Ovary (tissue), 9 donors: ENCODE data around the gene NKX2-4. TPM values are rescaled to one million over a fixed set of nuclear protein-coding genes. Genes with fewer than 3 reads are reported as not detected.

Experiments used
- DNase-seq, 5 donors: peaks; one replicate each; pipeline ENCODE4 v3.0.0-alpha.2; 2019 to 2020
- H3K27ac ChIP-seq, 2 donors: fragments of 200-600 bp; one replicate each; pipeline versions ENCODE4 v1.5.1 to v1.8.0; 2019 to 2022
- H3K27me3 ChIP-seq: fragments of 200-600 bp; one replicate; pipeline ENCODE4 v1.8.0; 2022
- H3K36me3 ChIP-seq: fragments of 200-600 bp; sonication (generic); one replicate; pipeline ENCODE4 v1.5.1; 2019
- H3K4me1 ChIP-seq: one replicate; pipeline ENCODE4 v1.8.1; 2013; ENCODE audit warnings: mild to moderate bottlenecking, moderate library complexity; ENCODE audit not compliant: insufficient read depth
- H3K4me3 ChIP-seq: fragments of 200-600 bp; sonication (generic); one replicate; pipeline ENCODE4 v1.5.1; 2017
- H3K9me3 ChIP-seq, 2 donors: fragments of 200-600 bp in 1 of 2; sonication (generic) in 1 of 2; one replicate each; pipeline versions ENCODE4 v1.5.1 to v1.8.1; 2013 to 2019; ENCODE audit warnings: mild to moderate bottlenecking in 1 of 2, moderate library complexity in 1 of 2
- EP300 ChIP-seq: sonication (generic); formaldehyde crosslinking; IDR thresholded peaks from one replicate; pipeline ENCODE4 v1.6.1; 2017; ENCODE audit warnings: antibody characterized with exemption
- POLR2A ChIP-seq: fragments of 450-650 bp; IDR thresholded peaks from one replicate; pipeline ENCODE4 v1.6.1; 2017; ENCODE audit warnings: antibody characterized with exemption, mild to moderate bottlenecking, moderate library complexity
- WGBS, 3 donors: extraction: QIAGEN DNeasy Blood & Tissue Kit in 1 of 3; methylation state at CpG; one replicate each; pipeline versions ENCODE4 v1.1.5 to v1.1.7; 2013 to 2017; 5-methylcytosine and 5-hydroxymethylcytosine counted together
- intact Hi-C, 4 donors: fragments of 100-400 bp; cut with DNase I; formaldehyde crosslinking; loops; one replicate each; pipeline versions ENCODE4 v1.11.0 to v1.15.1; 2022 to 2023
- polyA plus RNA-seq, 2 donors: library from polyadenylated mRNA; stranded (reverse); fragments of 200-250 nt in 1 of 2; fragments of 350-450 nt in 1 of 2; fragmentation: Illumina TruSeq in 1 of 2; extraction: RNeasy Lipid Tissue Mini Kit (QIAGEN cat#74804) in 1 of 2; gene quantifications; one replicate each; pipeline ENCODE4 v1.2.3, GENCODE V29; 2013 to 2014
- total RNA-seq, 7 donors: library from RNA; depleted of rRNA in 2 of 7; stranded (reverse); fragments of >200 nt in 2 of 7; fragmentation: NEBNext Ultra II Directional in 3 of 7; extraction: Animal tissue kit (Norgen Biotek cat#: 25700) in 3 of 7; gene quantifications; one replicate each; pipeline versions ENCODE4 v1.1.0 to v1.2.4, GENCODE V29; 2016 to 2023
- TF ChIP-seq, protein P1 (sequence below), 3 donors: fragments of 450-650 bp in 2 of 3; fragments of 200-600 bp in 1 of 3; IDR thresholded peaks; one replicate each; pipeline versions ENCODE4 v1.5.1 to v1.8.0; 2016 to 2022; ENCODE audit warnings: antibody characterized with exemption in 3 of 3, mild to moderate bottlenecking in 1 of 3
- donor health status: DM: no; HTN: no; CAD: no; lungs with moderate emphysema.
- donor health status: DM: no; HTN: no; CAD: no.
- donor health status: Bipolar disorder and iron deficiency.
- donor health status: DM: yes; HTN: yes; CAD: no.
- donor health status: DM: no; HTN: no; CAD: no.
- donor health status: DM: yes; HTN: yes; CAD: no.

Gene NKX2-4
- total and polyA plus RNA-seq, 9 donors = not detected

DNA sequence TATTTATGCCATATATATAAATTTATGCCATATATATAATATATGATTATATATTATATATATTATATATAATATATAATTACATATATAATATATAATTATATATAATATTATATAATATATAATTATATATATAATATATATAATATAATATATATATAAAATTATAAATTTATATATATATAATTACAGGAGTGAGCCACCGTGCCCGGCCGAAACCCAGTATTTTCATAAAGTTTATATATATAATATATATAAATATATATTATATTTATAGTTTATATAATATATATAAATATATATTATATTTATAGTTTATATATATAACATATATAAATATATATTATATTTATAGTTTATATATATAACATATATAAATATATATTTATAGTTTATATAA is 31.6 kb downstream of the NKX2-4 start:
- Histone ChIP-seq H3K27ac (no peak overlapping the region), H3K36me3 (no peaks in the 10 kb centered on the region), H3K27me3 (no peaks in the 10 kb centered on the region), H3K4me3 (no peak overlapping the region), H3K4me1 (no peaks in the 10 kb centered on the region), H3K9me3 (no peaks in the 10 kb centered on the region)
- 97 to 99% (median 99%) methylated on average over 3 of the region's 3 CpGs for WGBS, 3 donors
- TF ChIP-seq, protein P1, sequence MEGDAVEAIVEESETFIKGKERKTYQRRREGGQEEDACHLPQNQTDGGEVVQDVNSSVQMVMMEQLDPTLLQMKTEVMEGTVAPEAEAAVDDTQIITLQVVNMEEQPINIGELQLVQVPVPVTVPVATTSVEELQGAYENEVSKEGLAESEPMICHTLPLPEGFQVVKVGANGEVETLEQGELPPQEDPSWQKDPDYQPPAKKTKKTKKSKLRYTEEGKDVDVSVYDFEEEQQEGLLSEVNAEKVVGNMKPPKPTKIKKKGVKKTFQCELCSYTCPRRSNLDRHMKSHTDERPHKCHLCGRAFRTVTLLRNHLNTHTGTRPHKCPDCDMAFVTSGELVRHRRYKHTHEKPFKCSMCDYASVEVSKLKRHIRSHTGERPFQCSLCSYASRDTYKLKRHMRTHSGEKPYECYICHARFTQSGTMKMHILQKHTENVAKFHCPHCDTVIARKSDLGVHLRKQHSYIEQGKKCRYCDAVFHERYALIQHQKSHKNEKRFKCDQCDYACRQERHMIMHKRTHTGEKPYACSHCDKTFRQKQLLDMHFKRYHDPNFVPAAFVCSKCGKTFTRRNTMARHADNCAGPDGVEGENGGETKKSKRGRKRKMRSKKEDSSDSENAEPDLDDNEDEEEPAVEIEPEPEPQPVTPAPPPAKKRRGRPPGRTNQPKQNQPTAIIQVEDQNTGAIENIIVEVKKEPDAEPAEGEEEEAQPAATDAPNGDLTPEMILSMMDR (IDR thresholded peaks at IDR 0.05) = no peak
- TF ChIP-seq POLR2A (no peak), EP300 (no peak)
- DNase-seq = no peak
- intact Hi-C loops = no loop called here

DNA sequence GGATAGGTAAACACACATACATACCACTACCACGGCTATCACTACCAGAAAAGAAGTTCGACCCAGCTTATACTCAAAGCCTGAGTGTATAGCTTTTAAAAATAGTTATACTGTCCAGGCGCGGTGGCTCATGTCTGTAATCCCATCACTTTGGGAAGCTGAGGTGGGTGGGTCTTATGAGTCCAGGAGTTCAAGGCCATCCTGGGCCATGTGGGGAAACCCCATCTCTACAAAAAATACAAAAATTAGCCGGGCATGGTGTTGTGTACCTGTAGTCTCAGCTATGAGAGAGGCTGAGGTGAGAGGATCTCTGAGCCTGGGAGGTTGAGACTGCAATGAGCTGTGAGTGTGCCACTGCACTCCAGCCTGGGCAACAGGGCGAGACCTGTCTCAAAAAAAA is 32.9 kb downstream of the NKX2-4 start:
- Histone ChIP-seq H3K4me3 (no peak overlapping the region), H3K27me3 (no peaks in the 10 kb centered on the region), H3K36me3 (no peaks in the 10 kb centered on the region), H3K4me1 (no peaks in the 10 kb centered on the region), H3K27ac (no peak overlapping the region), H3K9me3 (no peaks in the 10 kb centered on the region)
- no peak for DNase-seq
- TF ChIP-seq POLR2A (no peak), EP300 (no peak)
- TF ChIP-seq, protein P1 (IDR thresholded peaks at IDR 0.05) = no peak
- intact Hi-C loops = no loop called here
- WGBS, 3 donors = 85 to 93% (median 86%) methylated on average over 6 of the region's 6 CpGs

DNA sequence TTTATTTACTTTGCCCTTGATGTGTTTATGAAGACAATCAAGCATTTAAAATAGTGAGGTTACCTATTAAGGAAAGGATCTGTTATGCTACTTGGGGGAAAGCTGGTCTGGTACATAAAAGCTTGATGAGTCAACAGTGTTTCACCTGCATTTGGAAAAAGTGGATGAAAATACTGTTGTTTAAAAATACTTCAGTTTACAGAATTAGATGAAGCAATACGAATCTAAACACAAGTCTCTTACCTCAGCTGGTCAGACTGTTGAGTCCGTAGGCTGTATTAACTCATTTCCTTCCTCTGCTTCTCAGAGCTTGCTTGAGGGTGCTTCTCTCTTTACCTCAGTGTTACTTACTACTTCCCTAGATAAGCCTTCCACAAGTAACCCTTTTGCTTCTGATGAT is 36.1 kb downstream of the NKX2-4 start:
- WGBS, 3 donors = 60 to 80% (median 74%) methylated on average over 2 of the region's 2 CpGs
- H3K36me3 ChIP-seq = no peaks in the 10 kb centered on the region
- no peak for DNase-seq
- no peak for TF ChIP-seq EP300
- TF ChIP-seq POLR2A = no peak
- TF ChIP-seq, protein P1 (IDR thresholded peaks at IDR 0.05) = no peak
- H3K27ac ChIP-seq = no peak overlapping the region
- no peaks in the 10 kb centered on the region for H3K27me3 ChIP-seq
- H3K4me3 ChIP-seq = no peak overlapping the region
- intact Hi-C loops = no loop called here
- H3K9me3 ChIP-seq = no peaks in the 10 kb centered on the region
- H3K4me1 ChIP-seq = no peaks in the 10 kb centered on the region

DNA sequence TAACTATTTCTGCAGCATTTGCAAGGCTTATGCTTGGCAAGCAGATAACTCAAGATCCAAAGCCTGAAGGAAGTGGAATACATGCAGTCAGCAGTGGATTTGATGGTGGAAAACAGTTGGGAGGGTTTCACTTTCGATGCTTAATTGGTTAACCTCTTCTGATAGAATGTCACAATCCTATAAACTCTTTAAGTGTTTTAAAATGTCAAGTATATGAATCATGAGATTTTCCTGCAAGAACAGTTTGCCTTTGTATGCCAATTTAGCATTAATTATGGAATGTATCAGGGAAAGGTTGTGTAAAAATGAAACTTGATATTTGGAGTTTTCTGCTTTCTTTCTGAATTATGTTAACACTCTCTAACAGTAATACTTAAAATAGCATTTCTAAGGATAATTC is 36.6 kb downstream of the NKX2-4 start:
- Histone ChIP-seq H3K36me3 (no peaks in the 10 kb centered on the region), H3K27me3 (no peaks in the 10 kb centered on the region), H3K27ac (no peak overlapping the region), H3K4me3 (no peak overlapping the region), H3K9me3 (no peaks in the 10 kb centered on the region), H3K4me1 (no peaks in the 10 kb centered on the region)
- TF ChIP-seq EP300 (no peak), POLR2A (no peak)
- TF ChIP-seq, protein P1 (IDR thresholded peaks at IDR 0.05) = no peak
- intact Hi-C loops = no loop called here
- DNase-seq = no peak
- WGBS, 3 donors = 86 to 92% (median 91%) methylated on average over 1 of the region's 1 CpG

DNA sequence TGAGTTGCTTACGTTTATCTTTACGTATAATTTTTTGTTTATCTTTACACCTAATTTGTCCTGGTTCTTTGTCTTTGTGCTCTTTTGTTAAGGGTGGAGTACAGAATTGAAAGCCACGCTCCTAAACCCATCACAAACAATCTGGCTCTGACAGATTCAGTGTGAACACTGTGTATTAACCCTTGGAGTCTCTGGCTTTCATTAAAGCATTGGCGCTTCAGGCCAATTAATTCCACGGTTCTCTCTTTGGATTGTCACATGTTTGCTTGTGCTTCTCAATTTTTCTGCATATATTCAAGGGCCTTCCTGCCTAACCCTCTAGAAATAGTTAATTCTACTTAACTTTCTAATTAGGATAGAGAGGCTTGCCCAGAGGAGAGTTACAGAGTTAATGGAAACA is 38.6 kb downstream of the NKX2-4 start:
- 94 to 96% (median 96%) methylated on average over 5 of the region's 5 CpGs for WGBS, 3 donors
- Histone ChIP-seq H3K27me3 (no peaks in the 10 kb centered on the region), H3K36me3 (no peaks in the 10 kb centered on the region), H3K9me3 (no peaks in the 10 kb centered on the region), H3K4me1 (no peaks in the 10 kb centered on the region), H3K4me3 (no peak overlapping the region), H3K27ac (no peak overlapping the region)
- intact Hi-C loops = no loop called here
- DNase-seq = no peak
- TF ChIP-seq POLR2A (no peak), EP300 (no peak)
- TF ChIP-seq, protein P1 (IDR thresholded peaks at IDR 0.05) = no peak
